Right hindlimb (tissue), 1 donor: ENCODE data around the gene KRTAP9-9.
"Not testable (repeated sequence)": the region's sequence is repeated elsewhere in the genome, so short reads cannot be mapped to it uniquely, and the experiment has no call there.

Experiments used
- DNase-seq: peaks from one replicate; pipeline ENCODE4 v3.0.0-alpha.2; 2018

The KRTAP9-9 gene

DNA sequence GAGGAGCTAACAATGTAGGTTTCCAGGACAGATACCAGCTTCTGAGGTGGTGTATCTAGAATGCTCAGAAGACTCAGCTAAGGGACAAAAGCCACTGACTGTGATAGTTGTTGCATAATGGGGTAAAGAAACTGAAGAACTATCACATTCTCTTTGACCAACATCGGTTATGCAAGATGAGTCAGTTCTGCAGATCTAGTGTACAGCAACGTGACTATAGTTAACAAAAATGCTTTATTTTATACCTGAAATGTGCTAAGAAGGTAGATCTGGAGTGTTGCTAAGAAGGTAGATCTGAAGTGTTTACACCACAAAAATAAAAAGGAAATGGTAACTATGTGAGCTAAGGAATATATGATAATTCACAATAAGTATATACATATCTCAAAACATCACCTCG, 12.5 kb downstream of the KRTAP9-9 start:
- DNase-seq: no peak

DNA sequence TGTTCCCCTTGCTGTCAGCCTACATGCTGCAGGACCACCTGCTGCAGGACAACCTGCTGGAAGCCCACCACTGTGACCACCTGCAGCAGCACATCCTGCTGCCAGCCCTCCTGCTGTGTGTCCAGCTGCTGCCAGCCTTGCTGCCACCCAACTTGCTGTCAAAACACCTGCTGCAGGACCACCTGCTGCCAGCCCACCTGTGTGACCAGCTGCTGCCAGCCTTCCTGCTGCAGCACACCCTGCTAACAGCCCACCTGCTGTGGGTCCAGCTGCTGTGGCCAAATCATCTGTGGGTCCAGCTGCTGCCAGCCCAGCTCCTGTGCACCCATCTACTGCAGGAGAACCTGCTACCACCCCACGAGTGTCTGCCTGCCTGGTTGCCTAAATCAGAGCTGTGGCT, 16.1 kb downstream of the KRTAP9-9 start:
- not testable (repeated sequence) for DNase-seq

DNA sequence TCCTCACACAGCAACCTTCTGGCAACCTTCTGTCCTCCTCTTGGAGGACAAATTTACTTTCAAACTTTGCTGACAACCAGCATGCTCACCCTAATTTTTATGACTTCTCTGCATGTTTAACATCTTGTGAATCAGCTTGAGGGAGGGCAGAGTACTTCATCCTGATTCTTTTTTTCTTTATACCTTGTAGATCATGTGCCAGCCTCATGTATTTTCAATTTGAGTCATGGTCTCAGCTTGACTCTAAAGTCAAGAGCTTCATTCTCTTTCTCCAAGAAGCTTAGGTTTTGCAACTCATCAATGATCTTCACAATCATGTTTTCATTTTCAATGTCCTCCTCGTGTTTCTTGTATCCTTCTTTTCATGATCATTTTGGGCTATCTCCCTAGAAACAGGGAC, 16.7 kb downstream of the KRTAP9-9 start:
- DNase-seq: no peak

DNA sequence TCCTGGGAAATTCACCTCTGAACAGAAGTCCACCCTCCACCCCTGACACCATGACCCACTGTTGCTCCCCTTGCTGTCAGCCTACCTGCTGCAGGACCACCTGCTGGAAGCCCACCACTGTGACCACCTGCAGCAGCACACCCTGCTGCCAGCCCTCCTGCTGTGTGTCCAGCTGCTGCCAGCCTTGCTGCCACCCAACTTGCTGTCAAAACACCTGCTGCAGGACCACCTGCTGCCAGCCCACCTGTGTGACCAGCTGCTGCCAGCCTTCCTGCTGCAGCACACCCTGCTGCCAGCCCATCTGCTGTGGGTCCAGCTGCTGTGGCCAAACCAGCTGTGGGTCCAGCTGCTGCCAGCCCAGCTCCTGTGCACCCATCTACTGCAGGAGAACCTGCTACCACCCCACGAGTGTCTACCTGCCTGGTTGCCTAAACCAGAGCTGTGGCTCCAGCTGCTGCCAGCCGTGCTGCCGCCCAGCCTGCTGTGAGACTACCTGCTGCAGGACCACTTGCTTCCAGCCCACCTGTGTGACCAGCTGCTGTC, 20.5 kb downstream of the KRTAP9-9 start, which contains the start of gene KRTAP9-7:
KRTAP9-7 (plus strand) TSS at position 51 of the 543 bp plus-strand sequence; CDS start at position 51, 0 bp downstream.
- not testable (repeated sequence) for DNase-seq

DNA sequence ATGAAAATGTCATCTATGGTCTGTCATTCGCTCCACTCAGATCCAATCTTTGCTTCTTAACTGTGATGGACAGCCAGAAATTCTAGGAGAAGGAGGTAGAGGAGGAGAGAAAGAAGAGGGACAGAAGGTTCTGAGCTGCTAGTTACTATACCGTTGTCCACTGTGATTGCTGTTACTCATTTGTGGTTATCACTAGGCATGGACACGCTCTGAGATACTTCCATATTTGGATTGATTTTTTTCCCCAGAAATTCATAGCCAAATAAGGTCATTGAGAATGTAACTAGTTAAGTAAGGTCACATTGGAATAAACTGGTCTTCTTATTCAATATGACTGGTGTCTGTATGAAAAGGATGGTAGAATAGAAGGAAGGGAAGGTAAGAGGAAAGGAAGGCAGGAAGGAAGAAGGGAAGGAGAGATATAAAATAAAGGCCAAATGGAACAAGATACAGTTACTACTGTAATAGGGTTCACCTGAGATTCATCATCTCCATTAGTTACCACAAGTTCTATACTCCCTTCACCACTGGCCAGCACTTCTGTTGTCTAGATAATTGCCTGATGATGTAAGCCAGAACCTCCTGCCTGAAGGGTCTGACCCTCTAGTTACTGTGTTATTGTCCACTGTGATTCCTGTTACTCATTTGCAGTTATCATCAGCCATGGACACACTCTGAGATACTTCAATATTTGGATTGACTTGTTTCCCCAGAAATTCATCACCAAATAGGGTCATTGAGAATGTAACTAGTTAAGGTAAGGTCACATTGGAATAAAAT, 23.2 kb downstream of the KRTAP9-9 start:
- DNase-seq: no peak

DNA sequence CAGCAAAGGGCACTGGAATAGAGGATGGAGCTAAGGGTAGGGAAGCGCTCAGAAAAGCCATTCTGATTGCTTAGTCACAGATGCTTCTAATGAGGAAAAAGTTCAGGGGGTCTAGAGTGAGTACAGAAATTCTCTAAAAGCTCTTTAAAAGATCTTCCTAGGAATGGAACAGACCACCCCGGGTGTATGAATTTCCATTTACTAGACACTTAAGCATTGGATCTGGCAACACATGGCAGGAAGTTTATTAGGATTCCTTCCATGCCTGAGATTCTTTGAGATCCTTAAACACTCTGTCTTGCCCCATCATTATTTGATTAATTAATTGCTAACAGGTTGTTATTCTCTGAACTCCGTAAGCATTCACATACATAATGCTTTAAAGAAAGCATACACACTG, 28.9 kb downstream of the KRTAP9-9 start:
- DNase-seq: no peak

DNA sequence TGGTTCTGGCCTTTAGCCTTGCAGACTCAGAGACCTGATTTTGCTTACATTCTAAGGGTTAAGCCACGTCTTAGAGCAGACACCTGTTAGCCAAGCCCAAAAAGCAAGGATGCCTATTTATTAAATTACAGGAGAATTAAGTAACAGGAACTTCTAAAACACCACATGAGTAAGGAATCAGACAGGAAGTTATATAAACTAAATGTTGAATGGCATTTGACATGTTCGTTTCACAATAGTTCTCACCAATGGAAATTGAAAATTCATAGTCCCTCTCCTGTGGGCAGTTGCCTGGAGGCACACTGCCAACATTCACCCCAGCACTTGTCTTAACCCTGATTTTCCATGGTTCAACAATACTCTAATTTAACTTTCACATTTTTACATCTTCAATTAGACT, 29.4 kb downstream of the KRTAP9-9 start:
- no peak for DNase-seq

DNA sequence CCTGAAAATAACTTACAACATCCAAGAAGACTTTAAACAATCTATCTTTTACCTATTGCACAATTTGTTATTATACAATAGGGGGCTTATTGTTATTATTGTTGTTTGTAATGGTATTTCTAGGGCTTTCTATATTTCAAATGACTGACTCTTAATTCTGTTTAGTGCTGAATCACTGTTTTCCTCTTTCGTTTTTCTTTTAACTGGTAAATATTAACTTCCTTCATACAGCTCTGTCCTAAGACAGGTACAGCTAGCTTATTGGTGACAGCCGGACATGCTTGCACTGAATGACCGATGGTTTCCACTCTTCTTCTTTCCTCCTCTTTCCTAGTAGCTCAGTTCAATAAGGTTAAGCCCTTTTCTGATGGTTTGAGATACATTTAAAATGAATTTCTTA, 31.9 kb downstream of the KRTAP9-9 start:
- no peak for DNase-seq

DNA sequence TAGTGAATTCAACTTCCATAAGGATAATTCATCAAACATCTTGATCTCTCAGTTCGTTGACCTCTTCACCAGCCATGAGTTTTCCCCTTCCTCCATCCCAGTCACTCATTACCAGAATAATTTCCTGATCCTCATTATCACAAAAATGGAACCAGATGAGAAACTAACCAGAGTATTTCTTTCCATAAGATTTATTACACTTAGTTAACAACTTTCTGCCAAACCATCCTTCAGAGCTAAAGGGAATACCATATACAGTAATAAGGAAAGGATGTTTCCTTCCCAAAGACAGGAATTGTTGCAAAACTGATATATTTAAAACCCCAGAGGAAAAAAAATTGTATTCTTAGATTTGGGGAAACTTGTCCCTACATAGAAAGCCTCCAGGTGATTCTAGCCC, 38.8 kb downstream of the KRTAP9-9 start:
- DNase-seq: no peak

DNA sequence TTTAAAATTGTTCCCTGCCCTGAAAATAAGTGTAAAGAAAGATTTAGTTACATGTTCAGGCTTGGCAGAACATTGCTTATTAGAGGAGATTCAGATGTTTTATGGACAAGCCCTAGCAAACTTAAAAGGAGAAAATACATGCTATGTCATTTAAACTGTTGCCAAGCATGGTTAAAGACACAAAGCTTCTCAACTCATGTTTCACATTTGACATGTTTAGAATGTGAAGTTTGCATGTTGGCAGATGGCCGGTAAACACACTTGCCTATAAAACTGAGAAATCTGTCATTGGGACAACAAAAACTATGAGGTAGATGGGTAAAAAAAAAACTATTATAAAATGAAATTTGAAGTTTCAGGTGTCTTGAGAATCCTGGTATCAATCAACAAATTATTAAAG, 41.7 kb downstream of the KRTAP9-9 start:
- DNase-seq: no peak

DNA sequence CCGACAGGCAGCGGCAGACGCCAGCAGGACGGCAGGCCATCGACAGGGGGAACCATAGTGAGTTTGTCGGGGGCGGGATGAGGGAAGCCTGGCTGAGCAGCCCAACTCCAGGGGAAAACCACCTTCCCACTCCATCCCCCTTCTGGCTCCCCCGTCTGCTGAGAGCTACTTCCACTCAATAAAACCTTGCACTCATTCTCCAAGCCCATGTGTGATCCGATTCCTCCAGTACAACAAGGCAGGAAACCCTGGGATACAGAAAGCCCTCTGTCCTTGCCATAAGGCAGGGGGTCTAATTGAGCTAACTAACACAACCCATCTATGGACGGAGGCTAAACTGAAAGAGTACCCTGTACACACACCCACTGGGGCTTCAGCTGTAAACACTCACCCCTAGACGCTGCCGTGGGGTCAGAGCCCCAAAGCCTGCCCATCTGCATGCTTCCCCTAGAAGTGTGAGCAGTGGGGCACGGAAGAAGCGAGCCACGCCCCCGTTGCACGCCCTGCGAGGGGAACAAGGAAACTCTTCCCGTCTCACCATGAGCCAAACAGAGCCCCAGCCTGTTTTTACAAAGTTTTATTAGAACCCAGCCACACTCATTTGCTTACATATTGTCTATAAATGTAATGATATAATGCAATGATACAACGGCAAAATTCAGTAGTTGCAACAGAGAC, 43.4 kb downstream of the KRTAP9-9 start:
- no peak for DNase-seq

DNA sequence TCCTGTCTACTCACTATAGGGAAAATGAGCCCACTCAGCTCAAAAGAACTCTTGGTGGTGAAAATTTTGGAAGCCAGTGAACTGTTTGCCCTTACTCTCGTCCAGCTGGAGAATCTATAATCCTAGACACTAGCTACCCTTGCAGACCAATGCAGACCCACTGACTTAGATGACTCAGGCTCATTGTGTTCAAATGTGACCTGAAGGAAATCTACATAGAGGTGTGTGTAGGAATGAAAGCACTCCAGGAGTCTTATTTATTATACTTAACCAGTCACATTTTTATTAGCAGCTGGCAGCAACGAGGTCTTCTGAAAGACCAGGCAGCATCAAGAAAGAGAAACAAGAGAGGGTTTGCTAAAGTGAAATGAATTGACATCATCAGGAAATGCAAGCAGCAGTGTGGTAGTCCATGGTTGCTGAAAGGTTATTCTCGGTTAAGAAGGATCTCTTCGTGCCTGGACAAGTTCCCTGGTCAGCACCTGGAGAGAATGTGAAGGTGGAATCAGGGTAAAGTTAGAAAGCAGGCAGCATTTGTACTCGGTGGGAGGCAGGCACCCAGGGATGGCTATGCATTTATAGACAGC, 46.1 kb downstream of the KRTAP9-9 start:
- DNase-seq: no peak

DNA sequence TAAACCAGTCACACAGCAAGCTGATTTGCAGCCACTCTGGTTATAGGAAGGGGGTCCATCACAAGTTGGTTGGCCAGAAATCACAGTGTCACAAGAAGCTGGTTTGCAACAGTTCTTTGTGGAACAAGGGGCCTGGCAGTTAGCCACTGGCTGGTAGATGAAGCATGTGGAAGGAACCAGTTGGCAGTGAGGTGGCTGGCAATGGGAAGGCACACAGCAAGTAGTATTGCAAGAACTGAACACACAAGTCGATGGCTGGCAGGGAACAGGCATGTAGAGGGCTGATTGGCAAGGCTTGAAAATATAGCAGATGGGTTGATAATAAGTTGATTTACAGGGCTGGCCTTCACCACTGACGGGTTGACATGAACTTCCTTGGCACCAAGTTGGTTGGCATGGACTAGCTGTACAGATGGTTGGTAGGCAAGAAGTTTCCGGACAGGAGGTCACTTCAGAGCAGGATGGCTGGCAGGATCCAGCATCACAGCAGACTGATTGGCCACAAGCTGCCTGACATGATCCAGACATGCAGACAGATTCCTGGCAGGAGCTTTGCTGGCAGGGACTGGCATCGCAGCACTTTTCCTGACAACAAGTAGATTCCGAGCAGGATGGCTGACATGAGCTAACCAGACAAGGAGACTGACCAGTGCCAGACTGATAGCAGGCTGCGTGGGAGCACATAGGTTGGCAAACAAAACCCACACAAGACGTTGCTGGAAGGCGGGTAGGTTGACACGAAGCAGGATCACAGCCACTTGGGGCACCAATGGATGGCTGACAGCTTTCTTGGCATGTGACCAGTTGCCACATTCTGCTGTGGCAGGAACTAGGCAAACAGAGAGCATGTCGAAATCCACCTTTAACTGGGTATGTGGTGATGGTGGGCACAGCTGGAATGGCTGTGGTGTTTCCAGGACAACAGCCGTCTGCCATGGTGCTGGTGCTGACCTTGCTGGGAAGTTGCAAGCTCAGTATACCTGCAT, 47.0 kb downstream of the KRTAP9-9 start, which contains the start of gene KRTAP29-1:
KRTAP29-1 (minus strand) TSS at position 936 of the 986 bp plus-strand sequence; CDS start at position 936, 0 bp downstream.
- no peak for DNase-seq

DNA sequence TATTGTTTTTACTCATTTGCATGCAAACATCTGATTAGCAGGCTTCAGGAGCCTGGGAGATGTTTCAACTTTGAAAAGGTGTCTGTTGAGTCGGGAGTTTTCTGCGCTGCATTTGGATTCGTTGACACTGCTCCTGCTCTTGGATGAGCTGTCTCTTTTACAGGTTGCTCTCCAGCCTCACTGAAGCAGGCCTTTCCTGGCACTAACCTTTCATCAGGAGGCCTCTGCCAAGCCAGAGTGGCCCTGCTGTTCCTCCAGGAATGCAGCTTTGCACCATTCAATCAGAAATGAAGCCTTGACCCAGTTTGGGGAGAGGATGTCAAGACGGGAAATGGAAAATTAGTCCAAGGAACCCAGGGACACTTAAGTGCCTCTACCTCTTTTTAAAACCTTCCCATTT, 47.8 kb downstream of the KRTAP9-9 start:
- no peak for DNase-seq

DNA sequence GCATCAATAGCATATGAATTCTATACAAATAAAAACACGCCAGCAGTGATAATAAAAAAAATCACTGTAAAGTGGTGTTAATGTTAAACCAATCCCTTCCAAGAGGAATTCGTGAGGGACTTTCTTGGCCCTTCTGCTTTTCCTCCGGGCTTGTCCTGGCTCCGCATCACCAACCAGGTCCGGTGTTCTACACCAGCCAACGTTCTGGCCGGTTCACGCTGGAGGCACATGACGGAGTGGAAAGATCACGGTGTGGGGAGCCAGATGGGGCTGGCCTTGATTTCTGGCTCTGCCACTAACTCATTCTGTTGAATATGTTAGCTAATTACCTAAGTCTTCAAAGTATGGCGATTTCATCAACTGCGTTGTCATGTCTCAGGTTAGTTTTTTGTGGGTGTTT, 48.9 kb downstream of the KRTAP9-9 start:
- no peak for DNase-seq
